HG02798 (cell line): ENCODE data around the gene TPTE.
"Not testable (repeated sequence)": the region's sequence is repeated elsewhere in the genome, so short reads cannot be mapped to it uniquely, and the experiment has no call there.

ENCODE experiments used
- ATAC-seq: cut with Tn5 transposase; IDR thresholded peaks from one replicate; pipeline ENCODE4 v1.9.1; 2021; ENCODE audit warnings: mild to moderate bottlenecking; ENCODE audit not compliant: unreplicated experiment, poor library complexity

The TPTE gene

GRCh38 chr21:10616061-10616460 is 94.7 kb downstream of the TPTE start:
- ATAC-seq: not testable (repeated sequence)

GRCh38 chr21:10616535-10616934 is 95.2 kb downstream of the TPTE start:
- no peak for ATAC-seq

GRCh38 chr21:10617133-10617752 is 95.9 kb downstream of the TPTE start:
- ATAC-seq: not testable (repeated sequence)

GRCh38 chr21:10627316-10627863 is 106.0 kb downstream of the TPTE start:
- ATAC-seq: no peak

GRCh38 chr21:10629239-10629638 is 107.9 kb downstream of the TPTE start:
- ATAC-seq: not testable (repeated sequence)

GRCh38 chr21:10630829-10631228 is 109.4 kb downstream of the TPTE start:
- ATAC-seq: not testable (repeated sequence)

GRCh38 chr21:10631316-10631715 is 109.9 kb downstream of the TPTE start:
- not testable (repeated sequence) for ATAC-seq

GRCh38 chr21:10638144-10638543 is 116.8 kb downstream of the TPTE start:
- not testable (repeated sequence) for ATAC-seq

- no peak for ATAC-seq
Measured at GRCh38 chr21:10639123-10639522, 117.7 kb downstream of the TPTE start.

GRCh38 chr21:10639746-10640145 is 118.4 kb downstream of the TPTE start:
- ATAC-seq: not testable (repeated sequence)

GRCh38 chr21:10640446-10640845 is 119.1 kb downstream of the TPTE start:
- ATAC-seq: no peak

GRCh38 chr21:10641107-10641506 is 119.7 kb downstream of the TPTE start:
- ATAC-seq: no peak

- not testable (repeated sequence) for ATAC-seq
Measured at GRCh38 chr21:10645667-10646066, 124.3 kb downstream of the TPTE start.

- ATAC-seq: not testable (repeated sequence)
Measured at GRCh38 chr21:10649350-10650149, 128.2 kb downstream of the TPTE start.

GRCh38 chr21:10650297-10650696 is 128.9 kb downstream of the TPTE start:
- not testable (repeated sequence) for ATAC-seq
